Epithelial cell of esophagus (primary cell): ENCODE data around the gene C3orf52.

Source experiments
- DNase-seq: peaks from one replicate; pipeline ENCODE4 v3.0.0; 2010; ENCODE audit warnings: low read depth
- H3K4me3 ChIP-seq: 2 replicates; pipeline ENCODE4 v1.5.1; 2011; ENCODE audit warnings: mild to moderate bottlenecking, low read length, control low read depth
- CTCF ChIP-seq: IDR thresholded peaks from 2 replicates; pipeline ENCODE4 v1.5.1; 2011; ENCODE audit warnings: low read depth, mild to moderate bottlenecking, low read length, control low read depth, inconsistent platforms; ENCODE audit not compliant: insufficient read depth; ENCODE audit errors: missing control alignments

C3orf52 gene

GRCh38 chr3:112093180-112093522 is 7.0 kb downstream of the C3orf52 start:
- TF ChIP-seq CTCF = no peak
- H3K4me3 ChIP-seq = no peak overlapping the region
- DNase-seq = no peak

- TF ChIP-seq CTCF = no peak
- DNase-seq = peak; percentile 49
- H3K4me3 ChIP-seq = no peak overlapping the region
Observed at GRCh38 chr3:112095731-112096130, 9.5 kb downstream of the C3orf52 start.

GRCh38 chr3:112096176-112096575 is 10.0 kb downstream of the C3orf52 start:
- no peak for TF ChIP-seq CTCF
- no peak overlapping the region for H3K4me3 ChIP-seq
- peak; percentile 35 for DNase-seq

- TF ChIP-seq CTCF = no peak
- H3K4me3 ChIP-seq = no peak overlapping the region
- peak; percentile 100 for DNase-seq
Observed at GRCh38 chr3:112097378-112097777, 11.2 kb downstream of the C3orf52 start.

GRCh38 chr3:112101916-112102315 is 15.7 kb downstream of the C3orf52 start:
- no peak for TF ChIP-seq CTCF
- H3K4me3 ChIP-seq = no peak overlapping the region
- peak; percentile 98 for DNase-seq

- TF ChIP-seq CTCF = no peak
- DNase-seq = peak; percentile 43
- H3K4me3 ChIP-seq = no peak overlapping the region
Observed at GRCh38 chr3:112104774-112105173, 18.6 kb downstream of the C3orf52 start.

- H3K4me3 ChIP-seq = no peak overlapping the region
- DNase-seq = no peak
- TF ChIP-seq CTCF = no peak
Observed at GRCh38 chr3:112109322-112109721, 23.1 kb downstream of the C3orf52 start.
